HG02678 (cell line): ENCODE measurements around the gene NUBP1.

Source experiments
- ATAC-seq: cut with Tn5 transposase; IDR thresholded peaks from one replicate; pipeline ENCODE4 v1.9.1; 2021; ENCODE audit warnings: mild to moderate bottlenecking, moderate library complexity; ENCODE audit not compliant: unreplicated experiment

NUBP1 gene

GRCh38 chr16:10799736-10800135, 56.1 kb downstream of the NUBP1 start:
- no peak for ATAC-seq

GRCh38 chr16:10805334-10805733, 61.7 kb downstream of the NUBP1 start:
- ATAC-seq, result no peak

- no peak for ATAC-seq
Observed at GRCh38 chr16:10806698-10807097, 63.1 kb downstream of the NUBP1 start.

- no peak for ATAC-seq
Observed at GRCh38 chr16:10808218-10808617, 64.6 kb downstream of the NUBP1 start.

- no peak for ATAC-seq
Observed at GRCh38 chr16:10808850-10809249, 65.2 kb downstream of the NUBP1 start.

- no peak for ATAC-seq
Observed at GRCh38 chr16:10809706-10810105, 66.1 kb downstream of the NUBP1 start.

GRCh38 chr16:10812312-10813098, 68.9 kb downstream of the NUBP1 start:
- ATAC-seq, result peak; percentile 68

GRCh38 chr16:10813099-10813455, 69.4 kb downstream of the NUBP1 start:
- ATAC-seq, result no peak

- ATAC-seq, result no peak
Observed at GRCh38 chr16:10817514-10817913, 73.9 kb downstream of the NUBP1 start.

GRCh38 chr16:10817963-10818941, 74.6 kb downstream of the NUBP1 start, which contains the start of gene TVP23A:
Gene TVP23A, minus strand, starts transcription at chr16:10818794. Its CDS starts 301 bp downstream, at chr16:10818493.
- no peak for ATAC-seq
